Kidney (tissue), 14 donors: ENCODE results near the gene GAMT. TPM values are rescaled to one million over a fixed set of nuclear protein-coding genes. Genes with fewer than 3 reads are reported as not detected.
A peak's percentile ranks its signal among the peaks of the same experiment; 100 is the strongest.

ENCODE experiments used
- DNase-seq, 5 donors: peaks; one replicate each; pipeline ENCODE4 v3.0.0-alpha.2; 2013 to 2020
- FAIRE-seq: peaks from 2 replicates; lab custom pipeline; 2012; peaks lifted over from hg19 to GRCh38; lab: Jason Lieb, UNC
- H3K27ac ChIP-seq, 2 donors: one replicate each; pipeline ENCODE4 v1.7.0; 2013; ENCODE audit warnings: low read depth in 2 of 2, low read length in 2 of 2, inconsistent platforms in 1 of 2
- H3K27me3 ChIP-seq: one replicate; pipeline ENCODE4 v1.7.1; 2013; ENCODE audit warnings: low read length, inconsistent platforms; ENCODE audit not compliant: control insufficient read depth, insufficient read depth
- H3K36me3 ChIP-seq, 3 donors: one replicate each; pipeline versions ENCODE4 v1.7.0 to v1.7.1; 2013; ENCODE audit warnings: low read length in 3 of 3, control low read depth in 1 of 3, inconsistent platforms in 1 of 3; ENCODE audit not compliant: insufficient read depth in 3 of 3, control insufficient read depth in 2 of 3
- H3K4me1 ChIP-seq, 3 donors: one replicate each; pipeline versions ENCODE4 v1.7.0 to v1.7.1; 2013; ENCODE audit warnings: low read length in 3 of 3, inconsistent platforms in 1 of 3, low read depth in 1 of 3; ENCODE audit not compliant: control insufficient read depth in 2 of 3, insufficient read depth in 2 of 3
- H3K4me3 ChIP-seq, 3 donors: one replicate each; pipeline versions ENCODE4 v1.7.0 to v1.8.1; 2013; ENCODE audit warnings: low read length in 3 of 3, control low read depth in 1 of 3, inconsistent platforms in 1 of 3
- H3K9ac ChIP-seq, 3 donors: one replicate each; pipeline versions ENCODE4 v1.7.0 to v1.7.1; 2013; ENCODE audit warnings: low read length in 3 of 3, control low read depth in 1 of 3, inconsistent platforms in 1 of 3
- H3K9me3 ChIP-seq, 3 donors: one replicate each; pipeline versions ENCODE4 v1.7.0 to v1.7.1; 2013; ENCODE audit warnings: low read length in 3 of 3, control low read depth in 1 of 3, inconsistent platforms in 1 of 3; ENCODE audit not compliant: control insufficient read depth in 2 of 3, insufficient read depth in 1 of 3
- intact Hi-C: fragments of 100-400 bp; cut with DNase I; formaldehyde crosslinking; loops from one replicate; pipeline ENCODE4 v1.11.1; 2022
- polyA plus RNA-seq: library from polyadenylated mRNA; stranded (reverse); fragments of 350-450 nt; fragmentation: Illumina TruSeq; extraction: RNeasy Lipid Tissue Mini Kit (QIAGEN cat#74804); gene quantifications from one replicate; pipeline ENCODE4 v1.2.3, GENCODE V29; 2014; ENCODE audit warnings: low read depth, low replicate concordance; ENCODE audit not compliant: insufficient read depth
- total RNA-seq: library from RNA; stranded (reverse); fragmentation: NEBNext Ultra II Directional; extraction: Animal tissue kit (Norgen Biotek cat#: 25700); gene quantifications from one replicate; pipeline ENCODE4 v1.2.1, GENCODE V29; 2021
- TF ChIP-seq, protein P1 (sequence below): IDR thresholded peaks from 3 replicates; pipeline ENCODE4 v1.5.1; 2012; ENCODE audit warnings: mild to moderate bottlenecking, moderate library complexity, borderline replicate concordance; ENCODE audit not compliant: insufficient read depth; ENCODE audit errors: extremely low read depth
- donor health status: control.
- donor health status: control.
- donor health status: control.
- donor health status: control.
- donor health status: control.
- donor health status: DM: yes; HTN: yes; CAD: no.
- donor health status: Normal renal cell carcinoma (clear cell type).

Gene GAMT
- total and polyA plus RNA-seq, 2 donors from 2014 or later, result 16.3 to 209 TPM

DNA sequence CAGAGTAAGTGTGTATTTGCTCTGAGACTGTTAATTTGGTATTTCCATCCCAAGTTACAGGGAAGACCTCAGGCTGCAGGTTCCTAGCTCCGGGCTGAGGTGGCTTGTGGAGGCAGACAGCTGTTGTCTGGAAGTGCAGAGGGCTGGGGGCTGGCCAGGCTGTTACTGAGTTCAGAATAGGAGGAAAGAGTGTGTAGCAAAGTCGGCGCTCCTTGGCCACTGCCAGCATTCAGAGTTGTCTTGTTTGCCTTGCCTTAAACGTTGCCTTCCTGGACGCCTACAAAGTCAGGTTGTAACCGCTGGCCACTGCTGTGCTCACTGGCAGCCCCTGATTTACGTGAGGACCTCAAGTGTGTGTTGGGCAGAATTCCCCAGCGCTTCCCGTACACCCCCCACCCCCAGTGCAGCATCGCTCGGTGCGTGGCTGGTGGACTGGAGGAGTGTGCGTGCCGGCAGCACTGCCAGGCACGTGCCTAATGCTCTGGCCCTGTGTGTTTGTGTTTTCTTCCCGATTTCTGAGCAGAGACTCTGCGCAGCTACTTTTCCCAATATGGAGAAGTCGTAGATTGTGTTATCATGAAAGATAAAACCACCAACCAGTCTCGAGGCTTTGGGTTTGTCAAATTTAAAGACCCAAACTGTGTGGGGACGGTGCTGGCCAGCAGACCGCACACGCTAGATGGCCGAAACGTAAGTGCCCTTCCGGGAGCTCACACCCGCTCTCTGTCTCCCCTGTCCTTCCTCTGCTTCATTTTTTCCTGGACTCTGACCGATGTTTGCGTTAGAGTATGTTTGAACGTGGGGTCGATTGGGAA lies 16.5 kb upstream of the GAMT start:
- intact Hi-C loops, result no loop called here
- no peaks in the 10 kb centered on the region for H3K27me3 ChIP-seq
- peak overlapping the region in 1 of 3 donors; percentile 29 for H3K9ac ChIP-seq
- no peak for DNase-seq
- peaks cover 3 to 46% (median 35%) of the 10 kb centered on the region in 3 donors for H3K4me1 ChIP-seq
- TF ChIP-seq, protein P1, sequence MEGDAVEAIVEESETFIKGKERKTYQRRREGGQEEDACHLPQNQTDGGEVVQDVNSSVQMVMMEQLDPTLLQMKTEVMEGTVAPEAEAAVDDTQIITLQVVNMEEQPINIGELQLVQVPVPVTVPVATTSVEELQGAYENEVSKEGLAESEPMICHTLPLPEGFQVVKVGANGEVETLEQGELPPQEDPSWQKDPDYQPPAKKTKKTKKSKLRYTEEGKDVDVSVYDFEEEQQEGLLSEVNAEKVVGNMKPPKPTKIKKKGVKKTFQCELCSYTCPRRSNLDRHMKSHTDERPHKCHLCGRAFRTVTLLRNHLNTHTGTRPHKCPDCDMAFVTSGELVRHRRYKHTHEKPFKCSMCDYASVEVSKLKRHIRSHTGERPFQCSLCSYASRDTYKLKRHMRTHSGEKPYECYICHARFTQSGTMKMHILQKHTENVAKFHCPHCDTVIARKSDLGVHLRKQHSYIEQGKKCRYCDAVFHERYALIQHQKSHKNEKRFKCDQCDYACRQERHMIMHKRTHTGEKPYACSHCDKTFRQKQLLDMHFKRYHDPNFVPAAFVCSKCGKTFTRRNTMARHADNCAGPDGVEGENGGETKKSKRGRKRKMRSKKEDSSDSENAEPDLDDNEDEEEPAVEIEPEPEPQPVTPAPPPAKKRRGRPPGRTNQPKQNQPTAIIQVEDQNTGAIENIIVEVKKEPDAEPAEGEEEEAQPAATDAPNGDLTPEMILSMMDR, result no peak
- FAIRE-seq, result no peak
- H3K4me3 ChIP-seq, result no peak overlapping the region
- no peaks in the 10 kb centered on the region for H3K9me3 ChIP-seq
- H3K36me3 ChIP-seq, result peaks cover 4 to 32% (median 17%) of the 10 kb centered on the region in 3 donors
- peak overlapping the region in 1 of 2 donors; percentile 39 for H3K27ac ChIP-seq

DNA sequence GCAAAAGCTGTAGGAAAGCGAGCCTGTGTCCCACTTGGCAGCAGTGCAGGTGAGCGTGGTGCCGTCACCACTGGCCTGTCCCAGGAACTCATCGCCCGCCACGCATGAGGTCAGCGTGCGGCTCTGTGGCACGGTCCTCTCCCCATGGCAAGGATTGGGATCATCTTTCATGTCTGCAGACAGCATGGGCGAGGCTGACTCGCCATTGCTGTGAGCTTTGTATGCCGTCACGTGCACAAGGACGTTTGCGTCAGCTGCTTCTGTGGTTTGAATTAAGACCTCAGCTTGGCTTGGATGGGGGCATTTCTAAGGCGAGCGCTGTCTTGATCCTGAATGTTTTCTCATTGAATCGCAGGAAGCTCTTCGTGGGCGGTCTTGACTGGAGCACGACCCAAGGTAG lies 15.8 kb upstream of the GAMT start:
- Histone ChIP-seq H3K9me3 (no peaks in the 10 kb centered on the region), H3K27ac (peak overlapping the region; percentile 71 to 91), H3K27me3 (no peaks in the 10 kb centered on the region), H3K4me3 (no peak overlapping the region), H3K4me1 (peaks cover 3 to 49% (median 41%) of the 10 kb centered on the region in 3 donors), H3K36me3 (peaks cover 4 to 25% (median 13%) of the 10 kb centered on the region in 3 donors), H3K9ac (peak overlapping the region in 1 of 3 donors; percentile 73)
- TF ChIP-seq, protein P1, result no peak
- intact Hi-C loops, result no loop called here
- no peak for FAIRE-seq
- no peak for DNase-seq

DNA sequence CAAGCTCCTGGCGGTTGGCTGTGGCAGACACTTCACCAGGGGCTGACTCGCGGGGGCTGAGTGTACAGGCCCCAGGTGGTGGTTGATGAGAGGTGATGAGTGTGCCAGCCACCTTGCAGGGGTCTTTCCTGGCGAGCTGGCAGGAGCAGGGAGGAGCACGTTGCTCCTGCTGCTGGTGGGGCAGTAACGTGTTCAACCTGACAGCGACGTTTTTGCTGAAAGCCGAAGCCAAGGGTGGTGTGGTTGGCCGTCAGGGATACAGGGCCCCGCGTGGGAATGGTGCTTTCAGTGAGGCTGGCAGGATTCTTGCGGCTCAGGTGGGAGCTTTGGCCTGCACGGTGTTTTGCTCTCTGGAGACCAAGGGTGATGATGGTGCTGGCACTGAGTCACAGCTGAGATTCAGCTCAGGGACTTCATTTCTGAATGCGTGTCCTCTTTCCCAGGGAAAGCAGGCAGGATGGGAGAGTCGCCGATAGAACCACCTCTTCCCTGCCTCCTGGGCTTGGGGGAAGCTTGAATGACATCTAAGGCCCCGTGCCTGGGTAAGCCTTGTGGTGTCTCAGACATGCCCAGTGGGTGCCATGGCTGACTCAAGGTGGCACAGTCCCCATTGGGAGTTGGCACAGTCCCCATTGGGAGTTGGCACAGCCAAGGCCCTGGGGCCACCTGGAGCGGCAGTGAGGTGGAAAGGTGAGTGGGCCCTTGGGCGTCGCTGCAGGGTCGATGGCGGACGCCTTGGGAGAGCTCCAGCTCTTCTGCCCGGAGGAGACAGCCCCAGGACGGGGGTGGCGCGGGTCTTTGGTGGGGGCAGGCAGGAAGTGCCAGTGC lies 14.9 kb upstream of the GAMT start:
- H3K4me3 ChIP-seq, result peak overlapping the region in 1 of 3 donors; percentile 33
- intact Hi-C loops, result no loop called here
- peaks cover 3 to 56% (median 44%) of the 10 kb centered on the region in 3 donors for H3K4me1 ChIP-seq
- DNase-seq (peak in 2 of 5 donors; percentile 24 to 53), FAIRE-seq (no peak)
- peaks cover 4 to 21% (median 12%) of the 10 kb centered on the region in 3 donors for H3K36me3 ChIP-seq
- no peaks in the 10 kb centered on the region for H3K9me3 ChIP-seq
- no peaks in the 10 kb centered on the region for H3K27me3 ChIP-seq
- peak overlapping the region; percentile 91 to 94 for H3K27ac ChIP-seq
- TF ChIP-seq, protein P1, result no peak
- H3K9ac ChIP-seq, result peak overlapping the region in 2 of 3 donors; percentile 20 to 73
